HFF-Myc (cell line): ENCODE measurements around the gene IL20.

Source experiments
- DNase-seq: peaks from one replicate; pipeline ENCODE4 v3.0.0-alpha.2; 2011; ENCODE audit warnings: low read depth; ENCODE audit errors: extremely low read depth
- H3K4me3 ChIP-seq: replicated peaks from 2 replicates; pipeline ENCODE4 v1.5.1; 2011; ENCODE audit warnings: low read depth, mild to moderate bottlenecking, control low read depth, low read length
- TF ChIP-seq, protein P1 (sequence below): IDR thresholded peaks from 2 replicates; pipeline ENCODE4 v1.5.1; 2012; ENCODE audit warnings: mild to moderate bottlenecking, low read depth, low read length, control low read depth; ENCODE audit errors: missing control alignments

The IL20 gene

DNA sequence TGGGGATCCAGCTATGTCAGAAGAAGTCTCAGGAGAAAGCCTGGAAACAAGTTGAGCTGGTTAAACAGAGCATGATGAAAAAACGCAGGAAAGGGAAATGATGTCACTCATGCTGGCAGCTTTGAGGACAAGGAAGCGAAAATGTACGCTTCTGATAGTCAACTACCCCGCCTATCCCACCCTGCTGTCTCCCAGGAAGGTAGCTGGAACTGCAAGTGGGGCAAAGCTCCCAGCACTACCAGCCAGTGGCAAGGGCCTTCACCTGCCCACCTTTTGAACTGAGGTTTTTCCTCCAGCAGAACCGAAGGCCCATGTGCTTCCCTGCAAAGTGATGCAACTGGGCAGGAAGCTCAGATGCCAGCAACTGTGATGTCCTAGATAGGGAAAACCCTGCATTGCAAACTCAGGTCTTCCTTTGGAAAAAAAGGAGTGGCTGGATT is 6.3 kb upstream of the IL20 start:
- no peak overlapping the region for H3K4me3 ChIP-seq
- TF ChIP-seq, protein P1, sequence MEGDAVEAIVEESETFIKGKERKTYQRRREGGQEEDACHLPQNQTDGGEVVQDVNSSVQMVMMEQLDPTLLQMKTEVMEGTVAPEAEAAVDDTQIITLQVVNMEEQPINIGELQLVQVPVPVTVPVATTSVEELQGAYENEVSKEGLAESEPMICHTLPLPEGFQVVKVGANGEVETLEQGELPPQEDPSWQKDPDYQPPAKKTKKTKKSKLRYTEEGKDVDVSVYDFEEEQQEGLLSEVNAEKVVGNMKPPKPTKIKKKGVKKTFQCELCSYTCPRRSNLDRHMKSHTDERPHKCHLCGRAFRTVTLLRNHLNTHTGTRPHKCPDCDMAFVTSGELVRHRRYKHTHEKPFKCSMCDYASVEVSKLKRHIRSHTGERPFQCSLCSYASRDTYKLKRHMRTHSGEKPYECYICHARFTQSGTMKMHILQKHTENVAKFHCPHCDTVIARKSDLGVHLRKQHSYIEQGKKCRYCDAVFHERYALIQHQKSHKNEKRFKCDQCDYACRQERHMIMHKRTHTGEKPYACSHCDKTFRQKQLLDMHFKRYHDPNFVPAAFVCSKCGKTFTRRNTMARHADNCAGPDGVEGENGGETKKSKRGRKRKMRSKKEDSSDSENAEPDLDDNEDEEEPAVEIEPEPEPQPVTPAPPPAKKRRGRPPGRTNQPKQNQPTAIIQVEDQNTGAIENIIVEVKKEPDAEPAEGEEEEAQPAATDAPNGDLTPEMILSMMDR = no peak
- DNase-seq = no peak

GRCh38 chr1:206860165-206860564 is 5.3 kb upstream of the IL20 start:
- DNase-seq = no peak
- TF ChIP-seq, protein P1 = no peak
- no peak overlapping the region for H3K4me3 ChIP-seq

DNA sequence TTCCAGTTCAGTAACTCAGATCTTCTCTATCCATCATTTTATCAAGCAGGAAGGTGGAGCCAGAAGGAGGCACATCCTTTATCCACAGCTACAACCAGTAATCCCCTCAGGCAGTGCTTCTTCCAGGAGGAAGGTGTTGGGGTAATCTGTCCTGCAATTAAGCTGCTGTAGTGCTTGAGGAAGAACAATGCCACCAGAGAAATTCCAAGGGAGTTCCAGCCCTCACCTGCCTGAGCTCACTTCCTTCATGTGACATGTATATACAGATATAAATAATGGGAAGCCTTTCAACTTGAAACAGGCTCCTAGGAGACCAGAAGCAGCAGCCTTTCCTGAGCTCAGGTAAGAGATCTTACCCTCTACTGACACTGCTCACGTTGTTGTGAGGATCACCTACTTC is 2.2 kb upstream of the IL20 start:
- DNase-seq = no peak
- no peak overlapping the region for H3K4me3 ChIP-seq
- TF ChIP-seq, protein P1 = no peak

DNA sequence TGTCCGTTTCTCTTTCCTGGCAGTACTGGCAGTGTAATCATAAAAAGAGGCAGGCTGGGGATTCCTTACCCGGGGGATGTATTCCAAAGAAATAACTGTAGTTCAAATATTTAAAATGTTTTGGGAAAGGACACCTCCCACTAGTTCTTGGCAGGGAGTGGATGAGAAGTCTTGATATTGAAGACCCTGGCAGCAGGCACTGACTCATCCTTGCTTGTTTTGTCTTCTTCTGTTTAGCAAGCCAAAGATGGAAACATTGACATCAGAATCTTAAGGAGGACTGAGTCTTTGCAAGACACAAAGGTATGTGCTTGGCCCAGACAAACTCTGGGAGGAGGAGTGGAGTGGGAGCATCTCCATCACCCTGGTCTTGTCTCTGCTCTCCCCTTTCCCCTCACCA is 639 bp downstream of the IL20 start:
- no peak for DNase-seq
- H3K4me3 ChIP-seq = no peak overlapping the region
- TF ChIP-seq, protein P1 = no peak

DNA sequence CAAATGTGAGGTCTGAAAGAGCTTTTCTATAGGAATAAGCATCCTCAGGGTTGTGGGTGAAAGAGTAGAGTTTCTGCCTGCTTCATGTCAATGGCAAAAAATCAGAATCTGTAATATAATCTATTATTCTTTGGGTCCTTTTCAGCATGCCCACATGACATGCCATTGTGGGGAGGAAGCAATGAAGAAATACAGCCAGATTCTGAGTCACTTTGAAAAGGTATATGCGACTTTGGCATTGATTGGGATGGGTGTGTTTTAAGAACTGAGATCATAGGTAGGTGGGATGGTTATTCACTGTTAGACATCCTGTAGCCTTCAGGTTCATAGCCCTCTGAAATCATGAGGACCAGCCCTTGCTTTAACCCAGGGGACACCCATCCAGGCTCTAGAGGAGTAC is 1.8 kb downstream of the IL20 start:
- TF ChIP-seq, protein P1 = no peak
- no peak for DNase-seq
- no peak overlapping the region for H3K4me3 ChIP-seq

- DNase-seq = no peak
- H3K4me3 ChIP-seq = no peak overlapping the region
- TF ChIP-seq, protein P1 = no peak
Measured at GRCh38 chr1:206867716-206868115, 2.3 kb downstream of the IL20 start.

- no peak overlapping the region for H3K4me3 ChIP-seq
- no peak for DNase-seq
- TF ChIP-seq, protein P1 = no peak
Measured at GRCh38 chr1:206868264-206868663, 2.8 kb downstream of the IL20 start.
